Measurements from ENCODE around the gene TSPOAP1.

GRCh38 chr17:58263773-58264172, 64.8 kb downstream of the TSPOAP1 start:
- TF ChIP-seq CTCF (IDR thresholded peaks at IDR 0.05; ENCODE audit: poor library complexity) (no peak), EZH2 (IDR thresholded peaks at IDR 0.05; ENCODE audit: borderline replicate concordance) (no peak), EZH2phosphoT487 (IDR thresholded peaks at IDR 0.05; ENCODE audit: low read depth, severe bottlenecking, unreplicated experiment) (no peak)

Measured in hepatocyte (in vitro differentiated cells).